ENCODE results near the gene ARL3. TPM values are rescaled to one million over a fixed set of nuclear protein-coding genes. Genes with fewer than 3 reads are reported as not detected.
"Not testable (repeated sequence)": the region's sequence is repeated elsewhere in the genome, so short reads cannot be mapped to it uniquely, and the experiment has no call there.

The ARL3 gene
- total RNA-seq, 2 experiments from 2014 or later = 10.1 to 11.1 TPM

DNA sequence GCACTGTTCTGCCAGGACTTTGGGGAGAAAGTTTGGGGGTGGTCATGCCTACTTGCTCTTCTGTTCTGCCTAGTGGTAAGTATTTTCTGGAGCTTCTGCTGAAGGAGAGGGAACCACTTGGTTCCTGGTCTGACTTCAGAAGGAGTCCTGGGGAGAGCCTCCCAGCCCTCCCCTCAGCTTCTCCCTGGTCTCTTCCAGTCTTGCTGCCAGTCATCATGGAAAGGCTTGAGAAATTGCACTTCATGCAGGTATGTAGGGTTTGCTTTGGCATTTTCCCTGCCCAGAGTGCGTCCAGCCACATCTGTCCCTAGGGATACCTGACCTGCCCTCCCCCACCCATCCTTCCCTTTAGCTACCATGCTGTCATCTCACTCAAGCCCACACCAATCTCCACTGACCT lies 18.5 kb upstream of the ARL3 start:
- ChIA-PET CTCF (interaction anchor here (0.8 to 1.4 kb wide), 2 partner anchors 18 to 169 kb away, joined by 3 to 4 read pairs; partner anchors contain the start of gene SFXN2), POLR2A (interaction anchor here (2.7 kb wide), 1 partner anchor 11 kb away, joined by 7 read pairs; the partner anchor contains the start of gene WBP1L)
- Mint-ChIP-seq H3K9me3 (no peaks in the 10 kb centered on the region), H3K27me3 (no peaks in the 10 kb centered on the region), H3K4me1 (ENCODE audit: low read depth) (no peaks in the 10 kb centered on the region), H3K27ac (no peak overlapping the region), H3K4me3 (no peak overlapping the region), H3K36me3 (peaks cover 28% of the 10 kb centered on the region)
- DNase-seq = no peak
- intact Hi-C loops (cut with micrococcal nuclease) = no loop called here

DNA sequence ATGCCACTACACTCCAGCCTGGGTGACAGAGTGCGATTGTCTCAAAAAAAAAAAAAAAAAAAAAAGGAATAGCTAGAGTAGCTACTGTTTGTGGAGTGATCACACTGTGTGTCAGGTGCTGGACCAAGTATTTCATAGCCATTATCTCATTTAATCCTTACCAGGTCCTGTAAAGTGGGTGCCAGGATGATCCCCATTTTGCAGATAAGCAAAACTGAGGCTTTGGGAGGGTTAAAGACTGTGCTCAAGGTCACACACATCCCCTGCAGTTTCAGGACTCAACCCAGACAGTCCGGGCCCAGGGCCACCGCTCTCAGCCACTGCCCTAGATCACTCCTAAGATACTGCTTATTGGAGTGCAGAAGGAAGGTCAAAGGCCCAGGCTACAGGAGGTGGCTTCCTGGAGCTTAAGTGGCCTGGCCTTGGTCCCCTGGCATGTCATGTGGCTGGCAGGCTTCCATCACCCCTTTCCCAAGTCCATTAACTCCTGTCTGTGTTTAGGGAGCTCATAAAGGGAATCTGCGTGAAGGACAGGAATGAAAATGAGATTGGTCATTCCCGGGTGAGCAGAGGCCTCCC lies 17.1 kb upstream of the ARL3 start:
- no peaks in the 10 kb centered on the region for H3K9me3 Mint-ChIP-seq
- H3K27ac Mint-ChIP-seq = no peak overlapping the region
- H3K36me3 Mint-ChIP-seq = peaks cover 37% of the 10 kb centered on the region
- H3K27me3 Mint-ChIP-seq = no peaks in the 10 kb centered on the region
- no peak overlapping the region for H3K4me3 Mint-ChIP-seq
- intact Hi-C loops (cut with micrococcal nuclease) = no loop called here
- POLR2A ChIA-PET = interaction anchor here (0.6 to 2.7 kb wide), 2 partner anchors 12 to 97 kb away, joined by 4 to 7 read pairs; partner anchors contain the start of gene WBP1L
- CTCF ChIA-PET = interaction anchor here (0.6 to 0.7 kb wide), 2 partner anchors 107 to 170 kb away, joined by 3 to 5 read pairs; no protein-coding TSS in a partner anchor
- DNase-seq = no peak
- H3K4me1 Mint-ChIP-seq (ENCODE audit: low read depth) = no peaks in the 10 kb centered on the region

DNA sequence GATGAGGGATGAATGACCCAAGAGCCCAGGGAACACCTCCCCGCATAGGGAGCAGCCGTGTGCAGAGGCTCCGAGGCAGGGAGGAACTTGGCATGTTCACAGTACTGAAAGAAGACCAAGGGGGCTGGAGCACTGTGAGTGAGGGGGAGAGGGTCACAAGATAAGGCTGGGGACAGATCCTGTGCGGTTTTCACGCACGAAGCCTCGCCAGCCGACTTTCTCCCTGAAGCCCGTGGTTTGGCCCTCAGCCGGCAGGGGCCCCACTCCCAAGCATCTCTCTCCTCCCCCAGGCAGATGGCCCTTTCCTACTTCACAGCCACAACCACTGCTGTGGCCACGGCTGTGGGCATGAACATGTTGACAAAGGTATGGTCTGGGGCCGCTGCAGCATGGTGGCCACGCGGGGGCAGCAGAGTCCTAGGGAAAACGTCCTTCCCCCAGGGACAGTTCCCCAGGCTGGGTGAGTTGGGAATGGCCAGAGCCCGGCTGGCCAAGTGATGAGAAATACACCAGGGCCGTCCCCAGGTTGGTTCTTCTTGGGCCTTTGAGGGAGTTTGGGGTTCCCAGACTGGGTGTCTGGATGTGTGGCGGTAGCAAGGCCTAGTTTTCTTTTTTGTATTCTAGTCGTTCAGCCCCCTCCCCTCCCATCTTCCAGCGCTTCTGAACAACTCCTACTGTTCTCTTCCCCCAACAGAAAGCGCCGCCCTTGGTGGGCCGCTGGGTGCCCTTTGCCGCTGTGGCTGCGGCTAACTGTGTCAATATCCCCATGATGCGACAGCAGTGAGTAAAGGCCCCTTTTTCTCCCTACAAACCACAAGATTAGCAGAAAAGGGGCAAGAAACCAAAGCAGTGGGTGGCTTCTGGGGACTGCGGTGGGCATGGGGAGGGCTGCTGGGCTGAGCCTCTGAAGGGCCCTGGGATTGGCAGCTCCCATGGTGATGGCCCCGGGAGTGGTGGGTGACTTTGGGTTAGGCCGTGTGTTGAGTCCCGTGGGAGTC lies 15.1 kb upstream of the ARL3 start:
- POLR2A ChIA-PET = no interaction called here
- H3K4me1 Mint-ChIP-seq (ENCODE audit: low read depth) = no peaks in the 10 kb centered on the region
- H3K4me3 Mint-ChIP-seq = no peak overlapping the region
- peak; percentile 69 for DNase-seq
- intact Hi-C loops (cut with micrococcal nuclease) = no loop called here
- H3K27ac Mint-ChIP-seq = no peak overlapping the region
- no peaks in the 10 kb centered on the region for H3K27me3 Mint-ChIP-seq
- CTCF ChIA-PET = no interaction called here
- peaks cover 39% of the 10 kb centered on the region for H3K36me3 Mint-ChIP-seq
- no peaks in the 10 kb centered on the region for H3K9me3 Mint-ChIP-seq

DNA sequence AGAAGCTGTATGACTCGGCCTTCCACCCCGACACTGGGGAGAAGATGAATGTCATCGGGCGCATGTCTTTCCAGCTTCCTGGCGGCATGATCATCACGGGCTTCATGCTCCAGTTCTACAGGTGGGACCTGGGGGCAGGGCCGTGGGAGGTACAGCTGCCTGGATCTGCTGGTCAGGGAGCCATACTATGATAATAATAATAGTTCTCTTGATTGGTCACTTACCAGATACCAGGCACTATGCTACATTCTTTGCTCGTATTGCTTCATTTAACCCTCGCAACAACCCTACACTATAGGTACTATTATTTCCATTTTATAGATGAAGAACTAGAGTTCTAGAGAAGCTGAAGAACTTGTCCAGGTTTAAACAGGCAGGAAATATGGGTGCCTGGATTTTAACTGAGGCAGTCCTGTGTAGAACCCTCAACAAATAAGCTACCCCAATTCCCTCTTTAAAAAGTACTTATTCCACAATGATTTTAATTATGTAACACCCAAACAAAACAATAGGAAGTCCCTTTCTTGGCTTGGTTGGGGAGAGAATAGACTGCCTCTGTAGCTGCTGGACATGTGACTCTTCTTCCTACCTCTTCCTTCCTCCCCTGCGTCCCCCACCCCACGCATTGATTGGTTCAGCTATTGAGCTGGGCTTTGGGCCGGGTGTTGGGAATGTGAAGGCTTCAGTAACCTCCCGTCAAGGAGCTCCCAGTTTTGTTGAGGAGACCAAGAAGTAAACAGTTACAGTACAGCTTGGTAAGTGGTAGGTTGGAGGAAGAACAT lies 13.0 kb upstream of the ARL3 start:
- H3K9me3 Mint-ChIP-seq = no peaks in the 10 kb centered on the region
- no peak overlapping the region for H3K4me3 Mint-ChIP-seq
- ChIA-PET POLR2A (interaction anchor here (1.5 kb wide), 1 partner anchor 13 kb away, joined by 6 read pairs; the partner anchor contains the start of genes ARL3 and SFXN2), CTCF (interaction anchor here (0.9 kb wide), 1 partner anchor 12 kb away, joined by 5 read pairs; no protein-coding TSS in a partner anchor)
- H3K4me1 Mint-ChIP-seq (ENCODE audit: low read depth) = no peaks in the 10 kb centered on the region
- peaks cover 33% of the 10 kb centered on the region for H3K36me3 Mint-ChIP-seq
- intact Hi-C loops (cut with micrococcal nuclease) = no loop called here
- no peak overlapping the region for H3K27ac Mint-ChIP-seq
- H3K27me3 Mint-ChIP-seq = no peaks in the 10 kb centered on the region
- no peak for DNase-seq

DNA sequence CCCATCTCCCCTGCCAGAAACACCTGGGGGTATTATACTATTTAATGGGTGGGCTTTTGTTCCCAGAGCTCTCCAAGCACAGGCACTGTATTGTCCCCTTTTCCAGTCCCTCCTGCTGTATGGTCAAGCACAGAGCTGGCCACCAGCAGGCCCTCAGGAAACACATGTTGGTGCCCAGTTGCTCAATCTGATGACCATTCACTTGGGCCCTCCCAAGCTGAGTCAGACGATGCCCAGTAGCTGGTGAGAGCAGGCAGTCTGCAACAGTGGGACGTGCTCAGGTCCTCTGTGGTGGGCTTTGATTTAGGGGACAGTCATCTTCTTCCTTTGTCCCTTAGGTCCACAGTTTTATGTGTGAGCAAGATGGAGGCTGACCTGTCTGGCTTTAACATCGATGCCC lies 12.1 kb upstream of the ARL3 start:
- no peaks in the 10 kb centered on the region for H3K27me3 Mint-ChIP-seq
- intact Hi-C loops (cut with micrococcal nuclease) = no loop called here
- H3K4me3 Mint-ChIP-seq = no peak overlapping the region
- peaks cover 6% of the 10 kb centered on the region for H3K4me1 Mint-ChIP-seq (ENCODE audit: low read depth)
- peaks cover 33% of the 10 kb centered on the region for H3K36me3 Mint-ChIP-seq
- ChIA-PET POLR2A (interaction anchor here (0.5 to 1.5 kb wide), 2 partner anchors 12 to 40 kb away, joined by 3 to 6 read pairs; partner anchors contain the start of genes ARL3 and SFXN2), CTCF (interaction anchor here (0.9 kb wide), 1 partner anchor 11 kb away, joined by 5 read pairs; no protein-coding TSS in a partner anchor)
- no peaks in the 10 kb centered on the region for H3K9me3 Mint-ChIP-seq
- DNase-seq = no peak
- no peak overlapping the region for H3K27ac Mint-ChIP-seq

DNA sequence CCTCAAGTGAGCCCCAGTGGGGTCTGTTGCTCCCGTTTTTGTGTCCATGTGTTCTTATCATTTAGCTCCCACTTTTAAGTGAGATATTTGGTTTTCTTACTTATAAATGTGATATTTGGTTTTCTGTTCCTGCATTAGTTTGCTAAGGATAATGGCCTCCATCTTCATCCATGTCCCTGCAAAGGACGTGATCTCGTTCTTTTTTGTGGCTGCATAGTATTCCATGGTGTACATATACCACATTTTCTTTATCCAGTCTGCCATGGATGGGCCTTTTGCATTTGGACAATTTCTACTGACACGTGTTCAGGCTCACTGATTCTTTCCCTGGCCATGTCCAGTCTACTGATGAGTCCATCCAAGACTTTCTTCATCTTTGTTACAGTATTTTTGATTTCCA lies 9.8 kb upstream of the ARL3 start:
- H3K4me3 Mint-ChIP-seq = no peak overlapping the region
- H3K27me3 Mint-ChIP-seq = no peaks in the 10 kb centered on the region
- DNase-seq = no peak
- no peaks in the 10 kb centered on the region for H3K9me3 Mint-ChIP-seq
- peaks cover 15% of the 10 kb centered on the region for H3K4me1 Mint-ChIP-seq (ENCODE audit: low read depth)
- ChIA-PET POLR2A (no interaction called here), CTCF (no interaction called here)
- no peak overlapping the region for H3K27ac Mint-ChIP-seq
- peaks cover 31% of the 10 kb centered on the region for H3K36me3 Mint-ChIP-seq
- intact Hi-C loops (cut with micrococcal nuclease) = no loop called here

DNA sequence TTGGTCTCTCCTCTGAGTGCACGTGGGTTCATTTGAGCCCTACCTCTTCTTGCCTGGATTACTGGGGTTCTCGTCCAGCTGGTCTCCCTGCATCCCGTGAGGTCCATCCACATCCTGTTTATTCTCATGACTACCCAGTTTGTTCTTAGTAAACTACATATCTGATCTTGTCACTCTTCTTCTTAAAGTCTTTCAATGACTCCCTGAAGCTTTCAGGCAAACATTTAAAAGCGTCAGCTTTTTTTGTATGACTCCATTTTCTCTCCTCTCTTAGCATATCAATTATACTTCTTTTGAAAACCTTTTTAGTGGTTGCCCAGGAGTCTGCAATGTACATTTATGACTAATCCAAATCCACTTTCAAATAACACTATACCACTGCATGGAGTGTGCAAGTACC lies 7.8 kb upstream of the ARL3 start:
- Mint-ChIP-seq H3K4me1 (ENCODE audit: low read depth) (peaks cover 27% of the 10 kb centered on the region), H3K27me3 (no peaks in the 10 kb centered on the region), H3K36me3 (peaks cover 32% of the 10 kb centered on the region), H3K27ac (peak overlapping the region; percentile 59), H3K4me3 (no peak overlapping the region), H3K9me3 (no peaks in the 10 kb centered on the region)
- no peak for DNase-seq
- CTCF ChIA-PET = interaction anchor here (1.0 to 1.3 kb wide), 3 partner anchors 9 to 612 kb away, joined by 3 to 4 read pairs (median 4); no protein-coding TSS in a partner anchor
- intact Hi-C loops (cut with micrococcal nuclease) = no loop called here
- POLR2A ChIA-PET = no interaction called here

DNA sequence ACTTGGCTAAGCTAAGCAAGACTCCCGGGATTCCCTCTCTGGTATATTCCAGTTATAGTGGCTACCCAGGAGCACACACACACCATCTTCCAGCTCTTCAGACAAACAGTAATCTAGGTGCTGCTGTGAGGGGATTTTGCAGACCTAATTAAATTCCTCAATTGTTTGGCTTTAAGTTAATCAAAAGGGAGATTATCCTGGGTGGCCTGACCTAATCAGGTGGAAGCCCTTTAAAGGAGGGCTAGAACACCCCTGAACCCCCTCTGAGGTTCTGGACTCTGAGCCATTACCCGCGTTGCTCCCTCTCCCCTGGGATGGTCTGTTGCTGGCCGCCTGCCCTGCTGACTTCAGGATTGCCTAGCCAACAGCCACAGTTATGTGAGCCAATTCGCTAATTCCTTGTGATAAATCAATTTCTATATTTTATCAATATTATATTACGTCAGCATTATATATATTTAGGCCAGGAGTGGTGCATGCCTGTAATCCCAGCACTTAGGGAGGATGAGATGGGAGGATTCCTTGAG lies 6.6 kb upstream of the ARL3 start:
- no peak for DNase-seq
- intact Hi-C loops (cut with micrococcal nuclease) = no loop called here
- H3K4me1 Mint-ChIP-seq (ENCODE audit: low read depth) = peaks cover 36% of the 10 kb centered on the region
- no peaks in the 10 kb centered on the region for H3K9me3 Mint-ChIP-seq
- POLR2A ChIA-PET = interaction anchor here (1.0 kb wide), 1 partner anchor 34 kb away, joined by 3 read pairs; no protein-coding TSS in a partner anchor
- H3K27me3 Mint-ChIP-seq = no peaks in the 10 kb centered on the region
- H3K27ac Mint-ChIP-seq = no peak overlapping the region
- no peak overlapping the region for H3K4me3 Mint-ChIP-seq
- H3K36me3 Mint-ChIP-seq = peaks cover 32% of the 10 kb centered on the region
- CTCF ChIA-PET = interaction anchor here (0.8 to 1.3 kb wide), 3 partner anchors 31 to 613 kb away, joined by 3 to 4 read pairs (median 4); no protein-coding TSS in a partner anchor

DNA sequence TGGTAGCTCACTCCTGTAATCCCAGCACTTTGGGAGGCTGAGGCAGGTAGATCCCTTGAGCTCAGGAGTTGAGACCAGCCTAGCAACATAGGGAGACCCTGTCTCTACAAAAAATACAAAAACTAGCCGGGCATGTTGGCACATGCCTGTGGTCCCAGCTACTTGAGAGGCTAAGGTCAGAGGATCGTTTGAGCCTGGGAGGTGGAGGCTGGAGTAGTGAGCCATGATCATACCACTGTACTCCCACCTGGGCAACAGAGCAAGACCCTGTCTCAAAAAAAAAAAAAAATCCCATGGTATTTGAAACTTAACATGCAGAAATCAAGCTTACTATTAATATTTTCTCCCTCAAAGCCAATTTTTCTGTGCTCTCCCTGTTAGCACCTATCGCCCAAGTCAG lies 6.1 kb upstream of the ARL3 start:
- Mint-ChIP-seq H3K4me1 (ENCODE audit: low read depth) (peaks cover 40% of the 10 kb centered on the region), H3K27ac (no peak overlapping the region), H3K4me3 (no peak overlapping the region), H3K36me3 (peaks cover 32% of the 10 kb centered on the region), H3K9me3 (no peaks in the 10 kb centered on the region), H3K27me3 (no peaks in the 10 kb centered on the region)
- intact Hi-C loops (cut with micrococcal nuclease) = no loop called here
- ChIA-PET POLR2A (interaction anchor here (1.0 kb wide), 1 partner anchor 35 kb away, joined by 3 read pairs; no protein-coding TSS in a partner anchor), CTCF (no interaction called here)
- no peak for DNase-seq

DNA sequence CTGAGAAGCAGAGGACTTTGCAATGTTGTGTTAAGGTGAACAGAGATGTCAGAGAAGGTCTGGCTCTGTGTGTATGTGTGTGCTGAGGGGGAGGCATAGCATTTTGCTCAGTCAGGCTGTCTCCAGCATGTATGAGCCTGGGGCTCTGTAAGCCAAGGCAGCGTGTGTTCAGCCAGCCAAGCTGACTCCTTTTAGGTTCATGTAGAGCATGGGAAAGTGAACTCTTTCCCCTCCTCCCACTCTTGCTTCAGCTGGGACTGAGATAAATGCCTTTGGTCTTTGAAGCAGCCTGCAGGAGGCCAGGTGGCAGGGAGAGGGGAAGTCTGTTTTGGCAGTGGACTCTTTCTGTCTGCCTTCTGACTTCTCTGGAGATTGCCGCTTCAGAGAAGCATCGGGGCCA lies 4.0 kb upstream of the ARL3 start:
- H3K4me1 Mint-ChIP-seq (ENCODE audit: low read depth) = peaks cover 46% of the 10 kb centered on the region
- no peaks in the 10 kb centered on the region for H3K27me3 Mint-ChIP-seq
- no peaks in the 10 kb centered on the region for H3K9me3 Mint-ChIP-seq
- POLR2A ChIA-PET = interaction anchor here (1.5 kb wide), 1 partner anchor 35 kb away, joined by 4 read pairs; no protein-coding TSS in a partner anchor
- H3K27ac Mint-ChIP-seq = peak overlapping the region; percentile 20
- no peak for DNase-seq
- intact Hi-C loops (cut with micrococcal nuclease) = no loop called here
- CTCF ChIA-PET = no interaction called here
- peaks cover 24% of the 10 kb centered on the region for H3K36me3 Mint-ChIP-seq
- H3K4me3 Mint-ChIP-seq = no peak overlapping the region

DNA sequence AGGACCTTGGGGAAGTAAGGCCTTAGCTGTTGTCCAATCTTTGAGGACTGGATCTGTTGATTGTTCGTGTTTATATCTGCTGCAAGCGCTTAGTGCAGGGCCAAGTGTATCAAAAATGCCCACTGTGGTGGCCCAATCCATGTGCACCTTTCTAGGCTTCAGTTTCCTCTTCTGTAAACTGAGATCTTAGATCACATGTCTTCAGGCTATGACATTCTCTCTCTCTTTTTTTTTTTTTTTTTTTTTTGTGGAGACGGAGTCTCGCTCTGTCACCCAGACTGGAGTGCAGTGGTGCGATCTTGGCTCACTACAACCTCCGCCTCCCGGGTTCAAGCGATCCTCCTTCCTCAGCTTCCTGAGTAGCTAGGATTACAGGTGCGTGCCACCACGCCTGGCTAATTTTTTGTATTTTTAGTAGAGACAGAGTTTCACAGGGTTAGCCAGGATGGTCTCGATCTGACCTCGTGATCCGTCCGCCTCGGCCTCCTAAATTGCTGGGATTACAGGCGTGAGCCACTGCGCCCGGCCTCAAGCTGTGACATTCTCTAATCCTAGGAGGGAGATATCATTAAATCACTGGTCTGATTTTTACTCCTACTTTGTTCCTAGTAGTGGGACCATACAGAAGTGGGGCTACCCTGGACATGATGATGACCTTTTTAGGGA lies 2.8 kb upstream of the ARL3 start:
- H3K27ac Mint-ChIP-seq; intact Hi-C loops (cut with micrococcal nuclease); CTCF ChIA-PET; DNase-seq; H3K27me3 Mint-ChIP-seq; H3K4me3 Mint-ChIP-seq; H3K9me3 Mint-ChIP-seq: not testable (repeated sequence)
- POLR2A ChIA-PET = interaction anchor here (0.6 kb wide), 1 partner anchor 75 kb away, joined by 3 read pairs; no protein-coding TSS in a partner anchor
- H3K4me1 Mint-ChIP-seq (ENCODE audit: low read depth) = peaks cover 56% of the 10 kb centered on the region
- H3K36me3 Mint-ChIP-seq = peaks cover 24% of the 10 kb centered on the region
